ENCODE measurements around the gene BSDC1. TPM values are rescaled to one million over a fixed set of nuclear protein-coding genes. Genes with fewer than 3 reads are reported as not detected.
"Not testable (repeated sequence)": the region's sequence is repeated elsewhere in the genome, so short reads cannot be mapped to it uniquely, and the experiment has no call there.

The BSDC1 gene, protein sequence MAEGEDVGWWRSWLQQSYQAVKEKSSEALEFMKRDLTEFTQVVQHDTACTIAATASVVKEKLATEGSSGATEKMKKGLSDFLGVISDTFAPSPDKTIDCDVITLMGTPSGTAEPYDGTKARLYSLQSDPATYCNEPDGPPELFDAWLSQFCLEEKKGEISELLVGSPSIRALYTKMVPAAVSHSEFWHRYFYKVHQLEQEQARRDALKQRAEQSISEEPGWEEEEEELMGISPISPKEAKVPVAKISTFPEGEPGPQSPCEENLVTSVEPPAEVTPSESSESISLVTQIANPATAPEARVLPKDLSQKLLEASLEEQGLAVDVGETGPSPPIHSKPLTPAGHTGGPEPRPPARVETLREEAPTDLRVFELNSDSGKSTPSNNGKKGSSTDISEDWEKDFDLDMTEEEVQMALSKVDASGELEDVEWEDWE
- 41.4 TPM for total RNA-seq
- 10 to 100 TPM; 32.6 to 48.3 (median 41.2) TPM for polyA plus RNA-seq (ENCODE audit: insufficient read depth in 1 of 8, insufficient read length in 8 of 8, low replicate concordance in 1 of 8)
- long read RNA-seq, donor 1, partial matches to known transcripts = 0 of 3 reads
- long read RNA-seq, donor 1, other reads (novel, unspliced or antisense) = 0 of 3 reads
- long read RNA-seq, donor 2, partial matches to known transcripts = 0 of 1 reads
- long read RNA-seq, donor 2, other reads (novel, unspliced or antisense) = 0 of 1 reads
- long read RNA-seq, donor 3, transcript BSDC1-206 (11 exons, 2,846 nt) = major isoform, 11 of 12 reads
- long read RNA-seq, donor 3, partial matches to known transcripts = 0 of 12 reads
- long read RNA-seq, donor 3, other reads (novel, unspliced or antisense) = 0 of 12 reads
- long read RNA-seq, donor 4, partial matches to known transcripts = 0 of 3 reads
- long read RNA-seq, donor 4, other reads (novel, unspliced or antisense) = 0 of 3 reads
- long read RNA-seq, donor 5, transcript BSDC1-206 (11 exons, 2,846 nt) = major isoform, 11 of 26 reads
- long read RNA-seq, donor 5, partial matches to known transcripts = 10 of 26 reads
- long read RNA-seq, donor 5, other reads (novel, unspliced or antisense) = 0 of 26 reads
- long read RNA-seq, donor 6, transcript BSDC1-206 (11 exons, 2,846 nt) = major isoform, 8 of 9 reads
- long read RNA-seq, donor 6, partial matches to known transcripts = 0 of 9 reads
- long read RNA-seq, donor 6, other reads (novel, unspliced or antisense) = 0 of 9 reads
- long read RNA-seq, donor 7, partial matches to known transcripts = 0 of 5 reads
- long read RNA-seq, donor 7, other reads (novel, unspliced or antisense) = 0 of 5 reads
- long read RNA-seq, donor 8, partial matches to known transcripts = 0 of 2 reads
- long read RNA-seq, donor 8, other reads (novel, unspliced or antisense) = 0 of 2 reads
- long read RNA-seq, donor 9, partial matches to known transcripts = 0 of 2 reads
- long read RNA-seq, donor 9, other reads (novel, unspliced or antisense) = 0 of 2 reads
- long read RNA-seq, donor 10, partial matches to known transcripts = 0 of 4 reads
- long read RNA-seq, donor 10, other reads (novel, unspliced or antisense) = 0 of 4 reads
- long read RNA-seq, donor 11, partial matches to known transcripts = 0 of 3 reads
- long read RNA-seq, donor 11, other reads (novel, unspliced or antisense) = 0 of 3 reads

DNA sequence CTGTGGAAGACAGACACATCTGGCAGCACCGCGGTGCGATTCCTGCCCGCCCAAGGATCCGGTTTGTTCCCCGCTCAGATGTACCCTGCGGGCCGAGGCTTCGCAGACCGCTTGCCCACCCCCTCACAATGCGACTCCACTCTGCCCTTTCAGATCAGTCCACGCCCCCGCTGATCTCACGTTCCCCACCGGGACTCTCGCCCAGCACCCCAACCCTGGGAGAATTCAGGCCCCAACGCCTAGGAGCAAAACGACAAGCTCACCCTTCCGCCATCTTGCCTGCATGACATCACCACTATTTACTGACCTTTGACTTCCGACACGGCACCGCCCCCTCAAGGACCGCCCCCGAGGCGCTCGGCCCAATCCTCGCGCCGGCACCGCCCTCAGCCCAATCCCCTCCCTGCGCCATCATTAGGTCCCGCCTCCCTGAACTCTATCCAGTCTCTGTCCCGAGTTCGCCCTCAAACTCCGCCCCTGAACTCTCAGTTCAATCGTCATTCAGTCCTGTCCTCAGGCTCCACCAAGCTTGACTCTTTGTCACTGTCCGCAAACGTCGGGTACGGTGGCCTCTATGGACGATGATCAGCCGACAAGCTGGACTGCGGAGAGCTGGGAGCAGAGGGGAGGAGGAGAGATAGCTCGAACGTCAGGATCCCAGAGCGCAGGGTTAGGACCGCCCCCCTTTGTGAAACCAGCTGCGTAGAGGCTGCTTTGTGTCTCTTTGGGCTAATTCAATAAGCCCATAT is at the start of gene BSDC1:
BSDC1 (minus strand) TSS at position 301 of the 749 bp plus-strand sequence; CDS start at position 274, 27 bp downstream.
- Histone ChIP-seq H3K36me3 (ENCODE audit: control insufficient read depth, insufficient read depth, low read length) (peaks cover 38% of the 10 kb centered on the region), H3K27ac (ENCODE audit: low read length) (peak within 1 kb of the TSS; percentile 99), H3K27me3 (ENCODE audit: control insufficient read depth, insufficient read depth, low read length) (no peaks in the 10 kb centered on the region), H3K4me1 (ENCODE audit: control insufficient read depth, insufficient read depth, low read length) (peaks cover 15% of the 10 kb centered on the region), H3K9me3 (replicated peaks; ENCODE audit: control insufficient read depth, low read depth, low read length) (no peaks in the 10 kb centered on the region), H3K4me3 (ENCODE audit: low read length) (peak within 1 kb of the TSS; percentile 82)
- WGBS (ENCODE audit: insufficient coverage) = 0% methylated on average over 48 of the region's 48 CpGs
- DNase-seq = peak; percentile 100

DNA sequence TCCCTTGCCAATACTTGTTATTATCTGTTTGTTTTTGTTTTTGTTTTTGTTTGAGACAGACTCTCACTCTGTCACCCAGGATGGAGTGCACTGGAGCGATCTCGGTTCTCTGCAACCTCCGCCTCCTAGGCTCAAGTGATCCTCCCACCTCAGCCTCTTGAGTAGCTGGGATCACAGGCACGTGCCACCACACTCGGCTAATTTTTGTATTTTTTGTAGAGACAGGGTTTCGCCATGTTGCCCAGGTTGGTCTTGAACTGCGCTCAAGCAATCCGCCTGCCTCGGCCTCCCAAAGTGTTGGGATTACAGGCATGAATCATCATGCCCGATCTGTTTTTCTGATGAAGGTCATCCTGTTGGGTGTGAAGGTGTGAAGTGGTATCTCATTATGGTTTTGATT is 47.2 kb upstream of the BSDC1 start:
- not testable (repeated sequence) for H3K36me3 ChIP-seq (ENCODE audit: control insufficient read depth, insufficient read depth, low read length); H3K27me3 ChIP-seq (ENCODE audit: control insufficient read depth, insufficient read depth, low read length); DNase-seq; H3K9me3 ChIP-seq (replicated peaks; ENCODE audit: control insufficient read depth, low read depth, low read length); H3K27ac ChIP-seq (ENCODE audit: low read length); H3K4me1 ChIP-seq (ENCODE audit: control insufficient read depth, insufficient read depth, low read length); H3K4me3 ChIP-seq (ENCODE audit: low read length)
- WGBS (ENCODE audit: insufficient coverage) = 82% methylated on average over 2 of the region's 10 CpGs

DNA sequence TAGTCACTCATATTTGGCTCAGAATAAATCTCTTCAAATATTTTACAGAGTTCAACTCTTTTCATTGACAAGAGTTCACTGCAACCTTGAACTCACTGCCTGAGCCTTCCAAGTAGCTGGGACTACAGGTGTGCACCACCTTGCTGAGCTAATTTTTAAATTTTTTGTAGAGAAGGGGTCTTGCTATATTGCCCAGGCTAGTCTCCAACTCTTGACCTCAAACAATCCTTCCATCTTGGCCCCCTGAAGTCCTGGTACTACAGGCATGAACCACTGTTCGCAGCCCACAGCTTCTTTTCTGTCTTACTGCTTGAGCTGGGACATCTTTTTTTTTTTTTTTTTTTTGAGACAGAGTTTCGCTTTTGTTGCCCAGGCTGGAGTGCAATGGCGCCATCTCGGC is 44.5 kb upstream of the BSDC1 start:
- not testable (repeated sequence) for DNase-seq; H3K9me3 ChIP-seq (replicated peaks; ENCODE audit: control insufficient read depth, low read depth, low read length); H3K36me3 ChIP-seq (ENCODE audit: control insufficient read depth, insufficient read depth, low read length); H3K27me3 ChIP-seq (ENCODE audit: control insufficient read depth, insufficient read depth, low read length); H3K4me1 ChIP-seq (ENCODE audit: control insufficient read depth, insufficient read depth, low read length); H3K27ac ChIP-seq (ENCODE audit: low read length); H3K4me3 ChIP-seq (ENCODE audit: low read length)
- 89% methylated on average over 1 of the region's 4 CpGs for WGBS (ENCODE audit: insufficient coverage)

DNA sequence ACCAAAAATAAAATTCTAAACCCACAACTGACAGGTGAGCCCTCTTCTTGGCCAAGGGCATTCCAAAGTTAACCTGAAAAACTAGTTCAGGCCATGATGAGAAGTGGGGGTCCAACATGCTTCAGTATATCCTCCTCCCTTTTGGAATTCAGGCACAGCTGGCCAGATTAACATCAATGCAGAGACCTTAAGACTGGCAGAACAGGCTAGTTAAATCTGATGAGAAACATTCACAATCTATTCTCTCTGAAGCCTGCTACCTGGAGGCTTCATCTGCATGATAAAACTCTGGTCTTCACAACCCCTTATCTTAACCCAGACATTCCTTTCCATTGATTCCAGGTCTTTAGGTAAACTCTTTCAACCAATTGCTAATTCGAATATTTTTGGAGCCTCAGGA is 43.9 kb upstream of the BSDC1 start:
- DNase-seq = no peak
- Histone ChIP-seq H3K27ac (ENCODE audit: low read length) (no peak overlapping the region), H3K4me3 (ENCODE audit: low read length) (no peak overlapping the region), H3K9me3 (replicated peaks; ENCODE audit: control insufficient read depth, low read depth, low read length) (no peaks in the 10 kb centered on the region), H3K36me3 (ENCODE audit: control insufficient read depth, insufficient read depth, low read length) (no peaks in the 10 kb centered on the region), H3K27me3 (ENCODE audit: control insufficient read depth, insufficient read depth, low read length) (no peaks in the 10 kb centered on the region), H3K4me1 (ENCODE audit: control insufficient read depth, insufficient read depth, low read length) (no peaks in the 10 kb centered on the region)
- WGBS (ENCODE audit: insufficient coverage) = no CpG with 5 or more reads among the region's 1 CpG

DNA sequence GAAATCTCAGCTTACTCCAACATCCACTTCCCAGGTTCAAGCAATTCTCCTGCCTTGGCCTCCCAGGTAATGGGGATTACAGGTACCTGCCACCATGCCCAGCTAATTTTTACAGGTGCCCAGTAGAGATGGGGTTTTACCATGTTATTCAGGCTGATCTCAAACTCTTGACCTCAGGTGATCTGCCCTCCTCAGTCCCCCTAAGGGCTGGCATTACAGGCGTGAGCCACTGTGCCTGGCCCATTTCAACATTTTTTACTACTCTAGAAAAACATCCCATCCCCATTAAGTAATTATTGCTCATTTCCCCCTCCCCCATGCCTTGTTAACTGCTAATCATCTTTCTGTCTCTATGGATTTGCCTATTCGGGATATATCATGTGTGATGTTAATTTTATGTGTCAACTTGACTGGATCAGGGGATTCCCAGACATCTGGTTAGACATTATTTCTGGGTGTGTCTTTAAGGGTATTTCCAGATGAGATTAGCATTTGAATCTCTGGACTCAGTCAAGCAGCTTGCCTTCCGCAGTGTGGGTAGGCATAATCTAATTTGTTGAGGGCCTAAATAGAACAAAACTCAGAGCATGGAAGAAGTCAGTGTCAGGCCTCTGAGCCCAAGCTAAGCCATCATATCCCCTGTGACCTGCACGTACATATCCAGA is 37.6 kb upstream of the BSDC1 start:
- WGBS (ENCODE audit: insufficient coverage) = 64% methylated on average over 3 of the region's 4 CpGs
- Histone ChIP-seq H3K36me3 (ENCODE audit: control insufficient read depth, insufficient read depth, low read length) (no peaks in the 10 kb centered on the region), H3K27ac (ENCODE audit: low read length) (no peak overlapping the region), H3K9me3 (replicated peaks; ENCODE audit: control insufficient read depth, low read depth, low read length) (no peaks in the 10 kb centered on the region), H3K27me3 (ENCODE audit: control insufficient read depth, insufficient read depth, low read length) (peaks cover 7% of the 10 kb centered on the region), H3K4me3 (ENCODE audit: low read length) (no peak overlapping the region), H3K4me1 (ENCODE audit: control insufficient read depth, insufficient read depth, low read length) (peaks cover 2% of the 10 kb centered on the region)
- no peak for DNase-seq

DNA sequence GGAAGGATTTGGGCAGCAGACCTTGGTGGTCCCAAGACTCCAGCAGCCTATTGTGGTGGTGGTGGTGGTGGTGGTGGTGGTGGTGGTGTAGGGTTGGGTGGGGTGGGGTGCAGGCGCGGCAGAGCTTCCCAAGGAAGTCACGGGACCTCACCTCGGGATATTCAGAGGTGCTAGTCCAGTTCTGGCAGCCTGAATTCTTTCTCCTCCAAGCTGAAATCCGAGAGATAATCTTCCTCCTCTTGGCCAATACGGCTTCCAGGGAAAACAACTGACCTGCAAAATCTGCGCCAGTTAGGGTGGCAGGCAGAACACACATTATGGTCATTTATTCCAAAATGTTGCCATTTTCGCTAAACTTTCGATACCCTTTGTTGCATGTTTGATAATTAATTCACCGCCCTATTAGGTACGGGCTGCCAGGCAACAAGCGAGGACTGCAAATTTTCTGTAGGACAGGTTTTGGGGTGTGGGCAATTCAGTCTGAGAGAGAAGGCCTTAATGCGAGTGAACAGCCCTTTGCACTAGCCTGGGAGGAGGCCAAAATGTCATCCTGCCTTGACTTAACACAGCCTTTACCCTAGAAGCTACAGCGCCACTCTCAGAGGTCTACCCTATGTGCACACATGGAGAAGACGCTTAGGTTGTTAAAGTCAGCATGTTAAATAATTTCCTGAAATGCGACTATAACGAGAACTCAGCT is 33.2 kb upstream of the BSDC1 start:
- Histone ChIP-seq H3K36me3 (ENCODE audit: control insufficient read depth, insufficient read depth, low read length) (no peaks in the 10 kb centered on the region), H3K4me3 (ENCODE audit: low read length) (no peak overlapping the region), H3K27me3 (ENCODE audit: control insufficient read depth, insufficient read depth, low read length) (peaks cover 24% of the 10 kb centered on the region), H3K9me3 (replicated peaks; ENCODE audit: control insufficient read depth, low read depth, low read length) (no peaks in the 10 kb centered on the region), H3K4me1 (ENCODE audit: control insufficient read depth, insufficient read depth, low read length) (peaks cover 10% of the 10 kb centered on the region), H3K27ac (ENCODE audit: low read length) (no peak overlapping the region)
- no peak for DNase-seq
- WGBS (ENCODE audit: insufficient coverage) = 92% methylated on average over 5 of the region's 17 CpGs

DNA sequence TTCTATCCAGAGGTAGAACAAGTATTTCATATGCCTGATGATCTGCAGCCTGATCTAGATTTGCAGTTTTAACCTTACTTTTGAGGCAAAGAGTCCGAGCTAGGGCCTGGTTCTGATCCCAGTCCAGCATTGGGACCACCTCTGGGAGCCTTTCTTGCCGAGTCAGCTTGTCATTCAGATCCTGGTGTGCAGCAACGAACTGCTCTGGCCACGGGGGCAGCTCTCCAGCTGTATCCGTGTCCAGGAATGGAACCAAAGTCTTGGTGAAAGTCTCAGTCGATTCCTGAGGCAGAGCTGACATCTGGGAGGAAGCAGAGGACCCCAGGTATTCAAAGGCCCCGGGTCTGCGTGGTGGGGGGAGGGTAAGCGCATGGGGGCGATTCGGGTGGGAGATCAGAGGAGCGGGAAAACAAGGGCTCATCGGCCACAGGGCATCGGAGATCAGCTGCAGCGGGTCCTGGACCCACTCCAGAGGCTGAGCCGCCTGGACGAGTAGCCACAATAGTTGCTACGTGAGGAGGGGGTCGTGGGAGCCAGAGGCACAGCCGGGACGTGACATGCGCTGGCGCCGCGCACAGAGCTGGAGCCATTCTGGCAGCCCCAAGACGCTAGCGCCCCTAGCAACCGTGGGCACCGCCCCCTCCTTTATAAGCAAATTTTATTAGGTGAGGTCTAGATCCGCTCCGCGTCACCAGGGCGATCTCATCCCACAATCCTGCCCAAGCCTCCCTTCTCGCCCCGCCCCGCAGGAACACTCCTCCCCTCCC is 32.4 kb upstream of the BSDC1 start:
- WGBS (ENCODE audit: insufficient coverage) = 4% methylated on average over 26 of the region's 36 CpGs
- Histone ChIP-seq H3K4me3 (ENCODE audit: low read length) (peak overlapping the region; percentile 31), H3K27ac (ENCODE audit: low read length) (no peak overlapping the region), H3K27me3 (ENCODE audit: control insufficient read depth, insufficient read depth, low read length) (peaks cover 24% of the 10 kb centered on the region), H3K9me3 (replicated peaks; ENCODE audit: control insufficient read depth, low read depth, low read length) (no peaks in the 10 kb centered on the region), H3K4me1 (ENCODE audit: control insufficient read depth, insufficient read depth, low read length) (peaks cover 10% of the 10 kb centered on the region), H3K36me3 (ENCODE audit: control insufficient read depth, insufficient read depth, low read length) (no peaks in the 10 kb centered on the region)
- peak; percentile 35 for DNase-seq

DNA sequence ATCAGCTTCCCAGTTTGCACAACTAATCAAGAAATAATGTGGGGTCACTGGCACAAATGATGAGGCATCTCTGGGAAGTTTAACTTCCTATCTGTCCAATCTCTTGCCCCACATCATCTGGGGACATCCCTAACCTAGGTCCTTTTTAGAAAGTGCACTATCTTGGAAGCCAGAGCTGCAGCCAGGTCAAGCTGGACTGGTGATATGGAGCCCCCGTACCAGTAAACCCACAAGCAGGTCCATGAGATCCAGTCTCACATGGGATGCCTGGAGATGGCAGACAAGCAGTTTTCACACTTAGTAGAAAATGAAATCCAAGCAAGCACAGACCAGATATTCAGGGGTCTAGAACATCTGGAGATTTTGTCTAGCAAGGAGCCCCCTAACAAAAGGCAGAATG is 27.5 kb upstream of the BSDC1 start:
- H3K4me3 ChIP-seq (ENCODE audit: low read length) = no peak overlapping the region
- H3K9me3 ChIP-seq (replicated peaks; ENCODE audit: control insufficient read depth, low read depth, low read length) = peaks cover 4% of the 10 kb centered on the region
- H3K4me1 ChIP-seq (ENCODE audit: control insufficient read depth, insufficient read depth, low read length) = peaks cover 7% of the 10 kb centered on the region
- peaks cover 16% of the 10 kb centered on the region for H3K27me3 ChIP-seq (ENCODE audit: control insufficient read depth, insufficient read depth, low read length)
- DNase-seq = no peak
- WGBS (ENCODE audit: insufficient coverage) = 60% methylated on average over 1 of the region's 1 CpG
- H3K27ac ChIP-seq (ENCODE audit: low read length) = no peak overlapping the region
- H3K36me3 ChIP-seq (ENCODE audit: control insufficient read depth, insufficient read depth, low read length) = no peaks in the 10 kb centered on the region
